ENCODE results near the gene CLASRP.

The CLASRP gene

GRCh38 chr19:45101806-45102205 lies 63.0 kb downstream of the CLASRP start:
- no peak overlapping the region for H3K4me3 ChIP-seq (replicated peaks; ENCODE audit: insufficient read depth, low read length)
- no peak for DNase-seq (ENCODE audit: low read depth in 1 of 2, low spot score in 1 of 2)
- TF ChIP-seq, protein P1, sequence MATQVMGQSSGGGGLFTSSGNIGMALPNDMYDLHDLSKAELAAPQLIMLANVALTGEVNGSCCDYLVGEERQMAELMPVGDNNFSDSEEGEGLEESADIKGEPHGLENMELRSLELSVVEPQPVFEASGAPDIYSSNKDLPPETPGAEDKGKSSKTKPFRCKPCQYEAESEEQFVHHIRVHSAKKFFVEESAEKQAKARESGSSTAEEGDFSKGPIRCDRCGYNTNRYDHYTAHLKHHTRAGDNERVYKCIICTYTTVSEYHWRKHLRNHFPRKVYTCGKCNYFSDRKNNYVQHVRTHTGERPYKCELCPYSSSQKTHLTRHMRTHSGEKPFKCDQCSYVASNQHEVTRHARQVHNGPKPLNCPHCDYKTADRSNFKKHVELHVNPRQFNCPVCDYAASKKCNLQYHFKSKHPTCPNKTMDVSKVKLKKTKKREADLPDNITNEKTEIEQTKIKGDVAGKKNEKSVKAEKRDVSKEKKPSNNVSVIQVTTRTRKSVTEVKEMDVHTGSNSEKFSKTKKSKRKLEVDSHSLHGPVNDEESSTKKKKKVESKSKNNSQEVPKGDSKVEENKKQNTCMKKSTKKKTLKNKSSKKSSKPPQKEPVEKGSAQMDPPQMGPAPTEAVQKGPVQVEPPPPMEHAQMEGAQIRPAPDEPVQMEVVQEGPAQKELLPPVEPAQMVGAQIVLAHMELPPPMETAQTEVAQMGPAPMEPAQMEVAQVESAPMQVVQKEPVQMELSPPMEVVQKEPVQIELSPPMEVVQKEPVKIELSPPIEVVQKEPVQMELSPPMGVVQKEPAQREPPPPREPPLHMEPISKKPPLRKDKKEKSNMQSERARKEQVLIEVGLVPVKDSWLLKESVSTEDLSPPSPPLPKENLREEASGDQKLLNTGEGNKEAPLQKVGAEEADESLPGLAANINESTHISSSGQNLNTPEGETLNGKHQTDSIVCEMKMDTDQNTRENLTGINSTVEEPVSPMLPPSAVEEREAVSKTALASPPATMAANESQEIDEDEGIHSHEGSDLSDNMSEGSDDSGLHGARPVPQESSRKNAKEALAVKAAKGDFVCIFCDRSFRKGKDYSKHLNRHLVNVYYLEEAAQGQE (IDR thresholded peaks at IDR 0.05; ENCODE audit: insufficient replicate concordance, low read depth) = no peak
- TF ChIP-seq POLR2AphosphoS5 (IDR thresholded peaks at IDR 0.05; ENCODE audit: low read depth) = no peak
- TF ChIP-seq, protein P2, sequence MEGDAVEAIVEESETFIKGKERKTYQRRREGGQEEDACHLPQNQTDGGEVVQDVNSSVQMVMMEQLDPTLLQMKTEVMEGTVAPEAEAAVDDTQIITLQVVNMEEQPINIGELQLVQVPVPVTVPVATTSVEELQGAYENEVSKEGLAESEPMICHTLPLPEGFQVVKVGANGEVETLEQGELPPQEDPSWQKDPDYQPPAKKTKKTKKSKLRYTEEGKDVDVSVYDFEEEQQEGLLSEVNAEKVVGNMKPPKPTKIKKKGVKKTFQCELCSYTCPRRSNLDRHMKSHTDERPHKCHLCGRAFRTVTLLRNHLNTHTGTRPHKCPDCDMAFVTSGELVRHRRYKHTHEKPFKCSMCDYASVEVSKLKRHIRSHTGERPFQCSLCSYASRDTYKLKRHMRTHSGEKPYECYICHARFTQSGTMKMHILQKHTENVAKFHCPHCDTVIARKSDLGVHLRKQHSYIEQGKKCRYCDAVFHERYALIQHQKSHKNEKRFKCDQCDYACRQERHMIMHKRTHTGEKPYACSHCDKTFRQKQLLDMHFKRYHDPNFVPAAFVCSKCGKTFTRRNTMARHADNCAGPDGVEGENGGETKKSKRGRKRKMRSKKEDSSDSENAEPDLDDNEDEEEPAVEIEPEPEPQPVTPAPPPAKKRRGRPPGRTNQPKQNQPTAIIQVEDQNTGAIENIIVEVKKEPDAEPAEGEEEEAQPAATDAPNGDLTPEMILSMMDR (IDR thresholded peaks at IDR 0.05; ENCODE audit: insufficient read depth, low read length) = no peak
- no peak for TF ChIP-seq GABPA (IDR thresholded peaks at IDR 0.05; ENCODE audit: low read depth)
- no peak for TF ChIP-seq SPI1 (IDR thresholded peaks at IDR 0.05; ENCODE audit: borderline replicate concordance, low read depth)
- no peaks in the 10 kb centered on the region for H3K27me3 ChIP-seq (ENCODE audit: insufficient read depth, poor library complexity, severe bottlenecking)
- no peak overlapping the region for H3K27ac ChIP-seq (replicated peaks)

GRCh38 chr19:45102481-45102880 lies 63.6 kb downstream of the CLASRP start:
- H3K4me3 ChIP-seq (replicated peaks; ENCODE audit: insufficient read depth, low read length) = no peak overlapping the region
- no peaks in the 10 kb centered on the region for H3K27me3 ChIP-seq (ENCODE audit: insufficient read depth, poor library complexity, severe bottlenecking)
- TF ChIP-seq SPI1 (IDR thresholded peaks at IDR 0.05; ENCODE audit: borderline replicate concordance, low read depth) (no peak), POLR2AphosphoS5 (IDR thresholded peaks at IDR 0.05; ENCODE audit: low read depth) (no peak), GABPA (IDR thresholded peaks at IDR 0.05; ENCODE audit: low read depth) (no peak)
- TF ChIP-seq, protein P2 (IDR thresholded peaks at IDR 0.05; ENCODE audit: insufficient read depth, low read length) = no peak
- TF ChIP-seq, protein P1 (IDR thresholded peaks at IDR 0.05; ENCODE audit: insufficient replicate concordance, low read depth) = no peak
- 0 out of 2 replicates have a peak overlapping the region, but pooled peaks have one; percentile 23 for H3K27ac ChIP-seq (replicated peaks)
- DNase-seq (ENCODE audit: low read depth in 1 of 2, low spot score in 1 of 2) = no peak

GRCh38 chr19:45103156-45103507 lies 64.3 kb downstream of the CLASRP start:
- TF ChIP-seq, protein P2 (IDR thresholded peaks at IDR 0.05; ENCODE audit: insufficient read depth, low read length) = no peak
- TF ChIP-seq SPI1 (IDR thresholded peaks at IDR 0.05; ENCODE audit: borderline replicate concordance, low read depth) = no peak
- TF ChIP-seq GABPA (IDR thresholded peaks at IDR 0.05; ENCODE audit: low read depth) = no peak
- no peak for TF ChIP-seq POLR2AphosphoS5 (IDR thresholded peaks at IDR 0.05; ENCODE audit: low read depth)
- TF ChIP-seq, protein P1 (IDR thresholded peaks at IDR 0.05; ENCODE audit: insufficient replicate concordance, low read depth) = no peak
- peak in 1 of 2 experiments; percentile 78 for DNase-seq (ENCODE audit: low read depth in 1 of 2, low spot score in 1 of 2)
- Histone ChIP-seq H3K27me3 (ENCODE audit: insufficient read depth, poor library complexity, severe bottlenecking) (no peaks in the 10 kb centered on the region), H3K27ac (replicated peaks) (peak overlapping the region; percentile 23; the same call in 1 of the 2 replicates), H3K4me3 (replicated peaks; ENCODE audit: insufficient read depth, low read length) (no peak overlapping the region)

Measured in HL-60 (cell line).